Natural killer cell treated with Interleukin-12 subunit alpha and Interleukin-12 subunit beta and Interleukin-15 and Interleukin-18, amount 100 ng/mL, for 72 hours (primary cell): Measurements from ENCODE around the gene TM4SF1. TPM values are rescaled to one million over a fixed set of nuclear protein-coding genes. Genes with fewer than 3 reads are reported as not detected.
A peak's percentile ranks its signal among the peaks of the same experiment; 100 is the strongest.

Experiments used
- ATAC-seq, 2 donors: fragments of 150-1000 bp; cut with Tn5 transposase in 1 of 2; sonication (Bioruptor Pico), chemical (Tn5 transposase) in 1 of 2; 2 replicates each; pipeline ENCODE4 v1.10.0; 2021
- DNase-seq: peaks from one replicate; pipeline ENCODE4 v3.0.0; 2022; ENCODE audit warnings: low spot score
- H3K27ac Mint-ChIP-seq, 2 donors: 1 replicate in 1 of 2; 2 replicates in 1 of 2; pipeline ENCODE4 v1.8.0; 2022; ENCODE audit warnings: mixed read lengths in 2 of 2, mild to moderate bottlenecking in 1 of 2, moderate library complexity in 1 of 2
- H3K27me3 Mint-ChIP-seq, 2 donors: 1 replicate in 1 of 2; 2 replicates in 1 of 2; pipeline ENCODE4 v1.8.0; 2022; ENCODE audit warnings: mixed read lengths in 2 of 2
- H3K36me3 Mint-ChIP-seq: one replicate; pipeline ENCODE4 v1.8.0; 2022; ENCODE audit warnings: mixed read lengths
- H3K4me1 Mint-ChIP-seq, 2 donors: 1 replicate in 1 of 2; 2 replicates in 1 of 2; pipeline ENCODE4 v1.8.0; 2022; ENCODE audit warnings: low read depth in 2 of 2, mixed read lengths in 2 of 2, mild to moderate bottlenecking in 1 of 2
- H3K4me3 Mint-ChIP-seq: one replicate; pipeline ENCODE4 v1.8.0; 2022; ENCODE audit warnings: mixed read lengths
- H3K9me3 Mint-ChIP-seq: 2 replicates; pipeline ENCODE4 v1.8.0; 2022; ENCODE audit warnings: mixed read lengths
- total RNA-seq, 2 donors: library from RNA; stranded (reverse); gene quantifications; one replicate each; pipeline ENCODE4 v1.2.3, GENCODE V29; 2022

Gene TM4SF1
- total RNA-seq, 2 donors from 2014 or later = not detected

- ATAC-seq (no peak), DNase-seq (no peak)
- no peak overlapping the region for H3K4me3 Mint-ChIP-seq
- peaks cover 8 to 42% of the 10 kb centered on the region in 2 donors for H3K27me3 Mint-ChIP-seq
- H3K4me1 Mint-ChIP-seq = peaks cover 3 to 5% of the 10 kb centered on the region in 2 donors
- no peak overlapping the region for H3K27ac Mint-ChIP-seq
- no peaks in the 10 kb centered on the region for H3K36me3 Mint-ChIP-seq
- no peaks in the 10 kb centered on the region for H3K9me3 Mint-ChIP-seq
Observed at GRCh38 chr3:149366941-149367840, 10.3 kb downstream of the TM4SF1 start.

- no peak overlapping the region for H3K27ac Mint-ChIP-seq
- ATAC-seq = no peak
- no peaks in the 10 kb centered on the region for H3K36me3 Mint-ChIP-seq
- H3K9me3 Mint-ChIP-seq = no peaks in the 10 kb centered on the region
- no peak for DNase-seq
- peaks cover 3 to 41% of the 10 kb centered on the region in 2 donors for H3K27me3 Mint-ChIP-seq
- H3K4me1 Mint-ChIP-seq = peaks cover 0 to under 1% of the 10 kb centered on the region in 2 donors
- H3K4me3 Mint-ChIP-seq = no peak overlapping the region
Observed at GRCh38 chr3:149366031-149366430, 11.4 kb downstream of the TM4SF1 start.

GRCh38 chr3:149364624-149365023 lies 12.8 kb downstream of the TM4SF1 start:
- no peaks in the 10 kb centered on the region for H3K9me3 Mint-ChIP-seq
- DNase-seq = no peak
- H3K4me3 Mint-ChIP-seq = no peak overlapping the region
- H3K27me3 Mint-ChIP-seq = peaks cover 3 to 37% of the 10 kb centered on the region in 2 donors
- H3K27ac Mint-ChIP-seq = no peak overlapping the region
- no peaks in the 10 kb centered on the region for H3K4me1 Mint-ChIP-seq
- no peak for ATAC-seq
- no peaks in the 10 kb centered on the region for H3K36me3 Mint-ChIP-seq

GRCh38 chr3:149363053-149363452 lies 14.4 kb downstream of the TM4SF1 start:
- no peak for ATAC-seq
- Mint-ChIP-seq H3K27ac (no peak overlapping the region), H3K9me3 (no peaks in the 10 kb centered on the region), H3K27me3 (peaks cover 11 to 44% of the 10 kb centered on the region in 2 donors), H3K4me1 (no peaks in the 10 kb centered on the region), H3K4me3 (no peak overlapping the region), H3K36me3 (no peaks in the 10 kb centered on the region)
- no peak for DNase-seq

- Mint-ChIP-seq H3K9me3 (no peaks in the 10 kb centered on the region), H3K4me1 (no peaks in the 10 kb centered on the region), H3K27ac (no peak overlapping the region), H3K27me3 (peaks cover 11 to 48% of the 10 kb centered on the region in 2 donors), H3K36me3 (no peaks in the 10 kb centered on the region), H3K4me3 (no peak overlapping the region)
- DNase-seq (no peak), ATAC-seq (no peak)
Observed at GRCh38 chr3:149362366-149362765, 15.1 kb downstream of the TM4SF1 start.

GRCh38 chr3:149356630-149357029 lies 20.8 kb downstream of the TM4SF1 start:
- Mint-ChIP-seq H3K4me3 (no peak overlapping the region), H3K36me3 (no peaks in the 10 kb centered on the region), H3K27ac (no peak overlapping the region), H3K9me3 (no peaks in the 10 kb centered on the region), H3K27me3 (peaks cover 10 to 36% of the 10 kb centered on the region in 2 donors), H3K4me1 (no peaks in the 10 kb centered on the region)
- DNase-seq (no peak), ATAC-seq (no peak)

GRCh38 chr3:149356044-149356592 lies 21.3 kb downstream of the TM4SF1 start:
- no peaks in the 10 kb centered on the region for H3K36me3 Mint-ChIP-seq
- H3K4me3 Mint-ChIP-seq = no peak overlapping the region
- H3K27me3 Mint-ChIP-seq = peaks cover 10 to 38% of the 10 kb centered on the region in 2 donors
- ATAC-seq (no peak), DNase-seq (no peak)
- H3K9me3 Mint-ChIP-seq = no peaks in the 10 kb centered on the region
- no peaks in the 10 kb centered on the region for H3K4me1 Mint-ChIP-seq
- H3K27ac Mint-ChIP-seq = no peak overlapping the region

- ATAC-seq = no peak
- Mint-ChIP-seq H3K4me3 (no peak overlapping the region), H3K27ac (no peak overlapping the region), H3K4me1 (no peaks in the 10 kb centered on the region), H3K27me3 (peaks cover 10 to 40% of the 10 kb centered on the region in 2 donors), H3K9me3 (no peaks in the 10 kb centered on the region), H3K36me3 (no peaks in the 10 kb centered on the region)
- no peak for DNase-seq
Observed at GRCh38 chr3:149353581-149354184, 23.8 kb downstream of the TM4SF1 start.

- DNase-seq (peak; percentile 64), ATAC-seq (peak; percentile 77 to 83)
- Mint-ChIP-seq H3K36me3 (no peaks in the 10 kb centered on the region), H3K4me1 (no peaks in the 10 kb centered on the region), H3K27ac (no peak overlapping the region), H3K4me3 (no peak overlapping the region), H3K27me3 (peaks cover 7 to 31% of the 10 kb centered on the region in 2 donors), H3K9me3 (no peaks in the 10 kb centered on the region)
Observed at GRCh38 chr3:149352556-149352955, 24.9 kb downstream of the TM4SF1 start.

GRCh38 chr3:149343951-149344350 lies 33.5 kb downstream of the TM4SF1 start:
- H3K9me3 Mint-ChIP-seq = no peaks in the 10 kb centered on the region
- DNase-seq (no peak), ATAC-seq (no peak)
- H3K4me1 Mint-ChIP-seq = no peaks in the 10 kb centered on the region
- peaks cover 18 to 52% of the 10 kb centered on the region in 2 donors for H3K27me3 Mint-ChIP-seq
- no peaks in the 10 kb centered on the region for H3K36me3 Mint-ChIP-seq
- no peak overlapping the region for H3K27ac Mint-ChIP-seq
- no peak overlapping the region for H3K4me3 Mint-ChIP-seq

- Mint-ChIP-seq H3K36me3 (no peaks in the 10 kb centered on the region), H3K27me3 (peaks cover 18 to 48% of the 10 kb centered on the region in 2 donors), H3K9me3 (no peaks in the 10 kb centered on the region), H3K4me3 (no peak overlapping the region), H3K27ac (no peak overlapping the region), H3K4me1 (no peaks in the 10 kb centered on the region)
- DNase-seq (no peak), ATAC-seq (no peak)
Observed at GRCh38 chr3:149342413-149343380, 34.8 kb downstream of the TM4SF1 start.

- DNase-seq (no peak), ATAC-seq (no peak)
- H3K36me3 Mint-ChIP-seq = no peaks in the 10 kb centered on the region
- H3K4me1 Mint-ChIP-seq = no peaks in the 10 kb centered on the region
- H3K4me3 Mint-ChIP-seq = no peak overlapping the region
- peaks cover 15 to 40% of the 10 kb centered on the region in 2 donors for H3K27me3 Mint-ChIP-seq
- no peaks in the 10 kb centered on the region for H3K9me3 Mint-ChIP-seq
- H3K27ac Mint-ChIP-seq = no peak overlapping the region
Observed at GRCh38 chr3:149340310-149340933, 37.0 kb downstream of the TM4SF1 start.

- Mint-ChIP-seq H3K4me3 (no peak overlapping the region), H3K9me3 (no peaks in the 10 kb centered on the region), H3K27me3 (peaks cover 15 to 40% of the 10 kb centered on the region in 2 donors), H3K4me1 (no peaks in the 10 kb centered on the region), H3K27ac (no peak overlapping the region), H3K36me3 (no peaks in the 10 kb centered on the region)
- no peak for ATAC-seq
- no peak for DNase-seq
Observed at GRCh38 chr3:149339931-149340309, 37.5 kb downstream of the TM4SF1 start.
